HEK293 (cell line): ENCODE data around the gene TREM2.

ENCODE experiments used
- CTCF ChIA-PET: fragments of 350-600 bp; formaldehyde crosslinking; extraction: SDS; loops from one replicate; lab custom pipeline; 2021; ENCODE audit warnings: antibody characterized with exemption; lab: Yijun Ruan, JAX
- POLR2A ChIA-PET: fragments of 300-600 bp; formaldehyde crosslinking; extraction: SDS; loops from one replicate; lab custom pipeline; 2020; ENCODE audit warnings: antibody characterized with exemption, inconsistent platforms; lab: Yijun Ruan, JAX
- H3K27ac ChIP-seq: fragments of 200-500 bp; sonication (Bioruptor generic); 2 replicates; pipeline ENCODE4 v1.5.1; 2014; ENCODE audit warnings: low read depth, low read length, control low read depth, inconsistent platforms; ENCODE audit errors: extremely low read depth
- H3K36me3 ChIP-seq, 2 experiments: fragments of 200-500 bp in 1 of 2; sonication (Bioruptor generic) in 1 of 2; 1 replicate in 1 of 2; 2 replicates in 1 of 2; pipeline ENCODE4 v1.5.1; 2014 to 2017; ENCODE audit warnings: inconsistent platforms in 2 of 2, low read length in 2 of 2; ENCODE audit not compliant: control insufficient read depth in 2 of 2, insufficient read depth in 1 of 2
- H3K4me1 ChIP-seq: fragments of 200-500 bp; sonication (Bioruptor generic); 2 replicates; pipeline ENCODE4 v1.5.1; 2014; ENCODE audit warnings: mild to moderate bottlenecking, low read length, inconsistent platforms; ENCODE audit not compliant: control insufficient read depth, insufficient read depth
- H3K4me3 ChIP-seq: 2 replicates; pipeline ENCODE4 v1.5.1; 2011; ENCODE audit warnings: low read depth, mild to moderate bottlenecking, control low read depth, low read length, moderate library complexity
- H3K9me3 ChIP-seq: fragments of 200-500 bp; sonication (Bioruptor generic); 2 replicates; pipeline ENCODE4 v1.5.1; 2014; ENCODE audit warnings: low read depth, low read length, inconsistent platforms; ENCODE audit not compliant: control insufficient read depth, insufficient read depth
- EGR2 ChIP-seq: fragments of 450-650 bp; formaldehyde crosslinking; IDR thresholded peaks from 2 replicates; pipeline ENCODE4 v1.5.1; 2016; ENCODE audit warnings: low read depth, missing biosample characterization, missing genetic modification characterization
- HOXD13 ChIP-seq: sonication (generic); formaldehyde crosslinking; IDR thresholded peaks from 2 replicates; pipeline ENCODE4 v1.8.0; 2022; ENCODE audit warnings: missing genetic modification reagents, borderline replicate concordance
- KLF10 ChIP-seq: fragments of 450-650 bp; IDR thresholded peaks from 2 replicates; pipeline ENCODE4 v1.5.1; 2018; ENCODE audit warnings: missing biosample characterization, mild to moderate bottlenecking, missing genetic modification characterization
- SCRT2 ChIP-seq: fragments of 450-650 bp; formaldehyde crosslinking; IDR thresholded peaks from 2 replicates; pipeline ENCODE4 v1.5.1; 2016; ENCODE audit warnings: missing biosample characterization, missing genetic modification characterization
- YY1 ChIP-seq: fragments of 450-650 bp; formaldehyde crosslinking; IDR thresholded peaks from 2 replicates; pipeline ENCODE4 v1.5.1; 2018; ENCODE audit warnings: missing biosample characterization, missing genetic modification characterization
- ZBTB17 ChIP-seq: fragments of 450-650 bp; formaldehyde crosslinking; IDR thresholded peaks from 2 replicates; pipeline ENCODE4 v1.5.1; 2016; ENCODE audit warnings: missing biosample characterization, missing genetic modification characterization
- ZEB2 ChIP-seq: fragments of 450-650 bp; formaldehyde crosslinking; IDR thresholded peaks from 2 replicates; pipeline ENCODE4 v1.5.1; 2016; ENCODE audit warnings: missing biosample characterization, missing genetic modification characterization
- ZFHX2 ChIP-seq: fragments of 450-650 bp; formaldehyde crosslinking; conservative IDR thresholded peaks from 2 replicates; pipeline ENCODE4 v1.5.1; 2016; ENCODE audit warnings: missing biosample characterization, missing genetic modification characterization
- ZFP41 ChIP-seq: fragments of 450-650 bp; formaldehyde crosslinking; IDR thresholded peaks from 2 replicates; pipeline ENCODE4 v1.5.1; 2016; ENCODE audit warnings: missing biosample characterization, missing genetic modification characterization, borderline replicate concordance
- ZFP69B ChIP-seq: fragments of 450-650 bp; formaldehyde crosslinking; IDR thresholded peaks from 2 replicates; pipeline ENCODE4 v1.5.1; 2016; ENCODE audit warnings: missing biosample characterization, missing genetic modification characterization
- ZNF10 ChIP-seq: fragments of 450-650 bp; formaldehyde crosslinking; IDR thresholded peaks from 2 replicates; pipeline ENCODE4 v1.5.1; 2017; ENCODE audit warnings: missing biosample characterization, missing genetic modification characterization
- ZNF174 ChIP-seq: fragments of 450-650 bp; formaldehyde crosslinking; IDR thresholded peaks from 2 replicates; pipeline ENCODE4 v1.5.0; 2017; ENCODE audit warnings: missing biosample characterization, mild to moderate bottlenecking, missing genetic modification characterization
- ZNF248 ChIP-seq: fragments of 450-650 bp; formaldehyde crosslinking; IDR thresholded peaks from 2 replicates; pipeline ENCODE4 v1.5.1; 2017; ENCODE audit warnings: missing biosample characterization, missing genetic modification characterization
- ZNF335 ChIP-seq: fragments of 450-650 bp; formaldehyde crosslinking; conservative IDR thresholded peaks from 2 replicates; pipeline ENCODE4 v1.5.1; 2016; ENCODE audit warnings: missing biosample characterization, missing genetic modification characterization
- ZNF354C ChIP-seq: fragments of 450-650 bp; formaldehyde crosslinking; IDR thresholded peaks from 2 replicates; pipeline ENCODE4 v1.5.1; 2016; ENCODE audit warnings: missing biosample characterization, missing genetic modification characterization, low read depth, borderline replicate concordance
- ZNF416 ChIP-seq: fragments of 450-650 bp; formaldehyde crosslinking; IDR thresholded peaks from 2 replicates; pipeline ENCODE4 v1.5.1; 2016; ENCODE audit warnings: missing biosample characterization, missing genetic modification characterization
- ZNF423 ChIP-seq: fragments of 450-650 bp; formaldehyde crosslinking; IDR thresholded peaks from 2 replicates; pipeline ENCODE4 v1.5.1; 2016; ENCODE audit warnings: missing biosample characterization, missing genetic modification characterization
- ZNF529 ChIP-seq: fragments of 450-650 bp; formaldehyde crosslinking; IDR thresholded peaks from 2 replicates; pipeline ENCODE4 v1.5.1; 2017; ENCODE audit warnings: missing genetic modification characterization, missing biosample characterization; ENCODE audit not compliant: insufficient replicate concordance
- ZNF677 ChIP-seq: fragments of 450-650 bp; IDR thresholded peaks from 2 replicates; pipeline ENCODE4 v1.5.0; 2018; ENCODE audit warnings: missing biosample characterization, mild to moderate bottlenecking, missing genetic modification characterization, moderate library complexity
- TF ChIP-seq, protein P1 (sequence below): fragments of 450-650 bp; formaldehyde crosslinking; IDR thresholded peaks from 2 replicates; pipeline ENCODE4 v1.5.1; 2016; ENCODE audit warnings: missing biosample characterization, missing genetic modification characterization
- TF ChIP-seq, protein P2 (sequence below): fragments of 450-650 bp; formaldehyde crosslinking; IDR thresholded peaks from 2 replicates; pipeline ENCODE4 v1.5.1; 2016; ENCODE audit warnings: missing biosample characterization, missing genetic modification characterization
- TF ChIP-seq, protein P3 (sequence below): fragments of 450-650 bp; formaldehyde crosslinking; IDR thresholded peaks from 2 replicates; pipeline ENCODE4 v1.5.1; 2016; ENCODE audit warnings: missing biosample characterization, missing genetic modification characterization, low read depth

The TREM2 gene

DNA sequence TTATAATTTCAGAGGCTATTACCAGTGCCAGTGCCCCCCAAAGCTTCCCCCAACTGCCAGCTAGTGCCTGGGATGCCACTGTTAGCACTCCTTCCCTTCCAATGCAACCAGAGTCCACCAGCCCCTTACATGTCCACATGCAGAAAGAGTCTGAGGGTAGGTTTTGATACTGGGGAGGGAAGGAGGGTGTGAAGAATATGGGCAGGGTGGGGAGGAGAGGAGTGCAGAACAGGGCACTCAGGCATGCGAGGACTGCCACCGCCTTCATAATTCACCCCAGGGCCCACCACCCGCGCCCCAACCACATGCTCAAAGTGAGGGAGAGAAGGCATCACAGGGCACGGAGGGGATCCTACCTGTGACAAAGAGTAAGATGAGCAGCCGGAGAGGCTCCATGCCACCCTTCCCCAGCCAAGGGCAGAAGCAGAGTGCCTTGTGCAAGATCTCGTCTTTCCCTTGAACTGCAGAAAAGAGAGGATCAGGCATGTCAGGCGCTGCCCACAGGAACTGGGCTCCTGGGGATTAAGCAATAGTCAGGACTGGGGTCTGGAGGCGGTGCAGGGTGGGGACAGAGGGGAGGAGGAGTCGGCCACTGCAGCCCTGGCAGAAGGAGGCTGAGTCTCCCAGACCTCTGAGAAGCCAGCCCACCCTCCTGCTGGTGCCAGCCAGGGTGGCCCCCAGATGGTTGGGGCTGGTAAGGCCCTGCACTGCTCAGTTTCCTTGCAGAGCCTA lies at the start of gene TREM2:
Gene TREM2 (minus strand): TSS at position 430 of the 732 bp plus-strand sequence. CDS start 34 bp downstream, at position 396.
- Histone ChIP-seq H3K36me3 (no peaks in the 10 kb centered on the region), H3K4me1 (no peaks in the 10 kb centered on the region), H3K4me3 (no peak within 1 kb of the TSS), H3K9me3 (no peaks in the 10 kb centered on the region), H3K27ac (no peak within 1 kb of the TSS)
- CTCF ChIA-PET: no interaction called here
- POLR2A ChIA-PET: interaction anchor here (0.7 kb wide), 1 partner anchor 42 kb away, joined by 3 read pairs; no protein-coding TSS in a partner anchor
- TF ChIP-seq ZNF174 (no peak), EGR2 (tag by site-specific recombination) (0 out of 2 replicates have a peak, but pooled peaks have one; percentile 22), ZFHX2 (tag by site-specific recombination) (peak; percentile 55)

DNA sequence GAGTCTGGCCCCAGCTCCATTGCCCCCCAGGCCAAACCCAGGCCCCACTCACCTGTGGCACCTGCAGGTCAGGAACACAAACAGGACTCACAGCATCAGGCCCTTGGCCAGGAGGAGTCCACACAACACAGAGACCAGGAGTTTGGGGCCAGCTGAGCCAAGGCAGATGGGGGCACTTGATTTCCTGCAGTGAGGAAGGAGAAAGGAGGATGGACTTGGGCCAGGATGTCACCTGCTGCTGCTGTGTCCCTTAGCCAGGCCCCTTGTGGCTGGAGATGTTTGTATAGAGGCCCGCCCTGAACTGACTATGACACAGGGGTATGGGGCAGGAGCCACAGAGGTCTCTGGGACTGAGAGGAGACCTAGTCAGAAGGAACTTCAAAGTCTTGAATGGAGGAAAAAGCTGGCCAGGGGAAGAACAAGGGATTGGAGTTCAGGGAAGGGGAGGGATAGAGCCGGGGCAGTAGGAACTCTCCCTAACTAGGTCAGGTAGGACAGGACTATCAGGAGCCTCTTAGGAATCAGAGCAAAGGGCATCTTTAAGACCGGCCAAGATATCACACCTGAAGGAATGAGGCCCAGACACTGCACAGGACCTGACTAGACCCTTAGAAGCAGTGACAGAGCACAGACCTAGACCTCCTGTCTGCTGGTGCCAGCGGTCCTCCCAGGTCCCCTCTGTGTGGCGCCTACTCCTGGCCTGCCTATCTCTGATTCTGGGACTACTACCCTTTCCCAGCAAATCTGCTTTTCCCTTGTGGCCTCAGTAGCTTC lies 46.8 kb upstream of the TREM2 start:
- Histone ChIP-seq H3K4me3 (no peak overlapping the region), H3K36me3 (no peaks in the 10 kb centered on the region), H3K4me1 (no peaks in the 10 kb centered on the region), H3K9me3 (no peaks in the 10 kb centered on the region), H3K27ac (no peak overlapping the region)
- ChIA-PET CTCF (interaction anchor here (0.6 to 1.6 kb wide), 3 partner anchors 18 to 355 kb away, joined by 3 to 4 read pairs (median 4); no protein-coding TSS in a partner anchor), POLR2A (no interaction called here)
- TF ChIP-seq, protein P1, sequence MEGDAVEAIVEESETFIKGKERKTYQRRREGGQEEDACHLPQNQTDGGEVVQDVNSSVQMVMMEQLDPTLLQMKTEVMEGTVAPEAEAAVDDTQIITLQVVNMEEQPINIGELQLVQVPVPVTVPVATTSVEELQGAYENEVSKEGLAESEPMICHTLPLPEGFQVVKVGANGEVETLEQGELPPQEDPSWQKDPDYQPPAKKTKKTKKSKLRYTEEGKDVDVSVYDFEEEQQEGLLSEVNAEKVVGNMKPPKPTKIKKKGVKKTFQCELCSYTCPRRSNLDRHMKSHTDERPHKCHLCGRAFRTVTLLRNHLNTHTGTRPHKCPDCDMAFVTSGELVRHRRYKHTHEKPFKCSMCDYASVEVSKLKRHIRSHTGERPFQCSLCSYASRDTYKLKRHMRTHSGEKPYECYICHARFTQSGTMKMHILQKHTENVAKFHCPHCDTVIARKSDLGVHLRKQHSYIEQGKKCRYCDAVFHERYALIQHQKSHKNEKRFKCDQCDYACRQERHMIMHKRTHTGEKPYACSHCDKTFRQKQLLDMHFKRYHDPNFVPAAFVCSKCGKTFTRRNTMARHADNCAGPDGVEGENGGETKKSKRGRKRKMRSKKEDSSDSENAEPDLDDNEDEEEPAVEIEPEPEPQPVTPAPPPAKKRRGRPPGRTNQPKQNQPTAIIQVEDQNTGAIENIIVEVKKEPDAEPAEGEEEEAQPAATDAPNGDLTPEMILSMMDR (tag by site-specific recombination): no peak

DNA sequence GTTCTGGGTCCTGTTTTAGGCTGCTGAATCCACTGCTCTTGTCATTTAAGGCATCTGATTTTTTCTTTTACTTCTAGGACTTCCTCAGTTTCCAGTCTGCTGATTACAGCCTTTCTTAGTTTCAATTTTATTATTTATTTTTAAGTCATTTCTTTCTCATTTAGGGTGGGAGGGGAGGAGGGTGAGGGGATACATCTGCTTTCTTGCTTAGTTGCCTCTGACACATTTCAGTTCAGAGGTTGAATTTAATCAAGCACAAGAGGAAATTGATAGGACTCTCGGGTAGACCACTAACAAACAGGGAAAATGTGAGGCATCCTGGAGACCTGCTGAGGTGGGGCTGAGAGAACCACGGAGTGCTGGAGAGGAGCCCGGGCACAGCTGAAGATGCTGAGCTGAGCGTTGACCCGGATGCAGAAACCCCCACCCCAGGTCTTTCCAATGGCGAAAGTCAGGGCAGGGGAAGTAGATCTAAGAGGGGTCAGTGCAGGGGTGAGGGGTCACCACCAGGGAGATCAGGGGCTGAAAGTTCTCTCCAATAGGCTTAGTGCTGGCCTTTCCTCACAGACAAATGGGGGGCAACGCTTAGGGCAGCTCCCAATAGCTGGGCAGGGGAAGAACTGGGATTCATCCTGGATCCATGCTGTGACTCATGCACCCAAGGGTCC lies 45.7 kb upstream of the TREM2 start:
- H3K4me1 ChIP-seq: no peaks in the 10 kb centered on the region
- no peaks in the 10 kb centered on the region for H3K36me3 ChIP-seq
- H3K27ac ChIP-seq: no peak overlapping the region
- H3K9me3 ChIP-seq: no peaks in the 10 kb centered on the region
- ChIA-PET CTCF (no interaction called here), POLR2A (no interaction called here)
- H3K4me3 ChIP-seq: no peak overlapping the region
- no peak for TF ChIP-seq ZNF335
- TF ChIP-seq, protein P2, sequence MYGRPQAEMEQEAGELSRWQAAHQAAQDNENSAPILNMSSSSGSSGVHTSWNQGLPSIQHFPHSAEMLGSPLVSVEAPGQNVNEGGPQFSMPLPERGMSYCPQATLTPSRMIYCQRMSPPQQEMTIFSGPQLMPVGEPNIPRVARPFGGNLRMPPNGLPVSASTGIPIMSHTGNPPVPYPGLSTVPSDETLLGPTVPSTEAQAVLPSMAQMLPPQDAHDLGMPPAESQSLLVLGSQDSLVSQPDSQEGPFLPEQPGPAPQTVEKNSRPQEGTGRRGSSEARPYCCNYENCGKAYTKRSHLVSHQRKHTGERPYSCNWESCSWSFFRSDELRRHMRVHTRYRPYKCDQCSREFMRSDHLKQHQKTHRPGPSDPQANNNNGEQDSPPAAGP: no peak
- no peak for TF ChIP-seq ZEB2 (tag by site-specific recombination)
- no peak for TF ChIP-seq ZNF10 (tag by site-specific recombination)
- no peak for TF ChIP-seq ZNF423

DNA sequence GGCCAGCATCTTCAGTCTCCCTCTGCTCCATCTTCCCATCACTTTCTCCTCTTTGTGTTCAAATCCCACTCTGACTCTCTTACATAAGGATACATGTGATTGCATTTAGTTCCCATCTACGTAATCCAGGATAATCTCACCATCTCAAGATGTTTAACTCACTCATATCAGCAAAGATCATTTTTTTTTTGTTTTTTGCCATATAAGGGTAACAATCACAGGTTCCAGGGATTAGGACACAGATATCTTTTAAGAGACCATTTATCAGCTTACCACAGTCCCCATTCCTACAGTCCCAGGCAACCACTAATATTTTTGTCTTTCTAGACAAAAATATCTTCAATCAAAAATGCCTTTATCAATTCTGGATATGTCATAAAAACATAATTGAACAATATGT lies 41.2 kb upstream of the TREM2 start:
- Histone ChIP-seq H3K27ac (no peak overlapping the region), H3K36me3 (no peaks in the 10 kb centered on the region), H3K4me1 (no peaks in the 10 kb centered on the region), H3K4me3 (no peak overlapping the region), H3K9me3 (no peaks in the 10 kb centered on the region)
- CTCF ChIA-PET: interaction anchor here (1.5 to 2.0 kb wide), 2 partner anchors 22 to 75 kb away, joined by 3 to 4 read pairs; no protein-coding TSS in a partner anchor
- TF ChIP-seq ZBTB17 (tag by site-specific recombination) (no peak), ZNF248 (tag by site-specific recombination) (no peak), KLF10 (tag by site-specific recombination) (no peak), SCRT2 (tag by site-specific recombination) (no peak), ZNF354C (tag by site-specific recombination) (no peak), ZNF10 (tag by site-specific recombination) (no peak), YY1 (no peak), ZNF677 (tag by site-specific recombination) (no peak), ZNF529 (tag by site-specific recombination) (no peak), ZFP69B (tag by site-specific recombination) (no peak), ZFP41 (no peak), ZNF416 (tag by site-specific recombination) (no peak), HOXD13 (CRISPR knock-in tag) (no peak)
- TF ChIP-seq, protein P3, sequence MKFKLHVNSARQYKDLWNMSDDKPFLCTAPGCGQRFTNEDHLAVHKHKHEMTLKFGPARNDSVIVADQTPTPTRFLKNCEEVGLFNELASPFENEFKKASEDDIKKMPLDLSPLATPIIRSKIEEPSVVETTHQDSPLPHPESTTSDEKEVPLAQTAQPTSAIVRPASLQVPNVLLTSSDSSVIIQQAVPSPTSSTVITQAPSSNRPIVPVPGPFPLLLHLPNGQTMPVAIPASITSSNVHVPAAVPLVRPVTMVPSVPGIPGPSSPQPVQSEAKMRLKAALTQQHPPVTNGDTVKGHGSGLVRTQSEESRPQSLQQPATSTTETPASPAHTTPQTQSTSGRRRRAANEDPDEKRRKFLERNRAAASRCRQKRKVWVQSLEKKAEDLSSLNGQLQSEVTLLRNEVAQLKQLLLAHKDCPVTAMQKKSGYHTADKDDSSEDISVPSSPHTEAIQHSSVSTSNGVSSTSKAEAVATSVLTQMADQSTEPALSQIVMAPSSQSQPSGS: no peak
- POLR2A ChIA-PET: no interaction called here
